Non-pigmented ciliary epithelial cell (primary cell): ENCODE data around the gene NRIP2.
"Not testable (repeated sequence)": the region's sequence is repeated elsewhere in the genome, so short reads cannot be mapped to it uniquely, and the experiment has no call there.

Experiments used
- DNase-seq: peaks from one replicate; pipeline ENCODE4 v3.0.0-alpha.2; 2010; ENCODE audit warnings: low read depth

NRIP2 gene, protein sequence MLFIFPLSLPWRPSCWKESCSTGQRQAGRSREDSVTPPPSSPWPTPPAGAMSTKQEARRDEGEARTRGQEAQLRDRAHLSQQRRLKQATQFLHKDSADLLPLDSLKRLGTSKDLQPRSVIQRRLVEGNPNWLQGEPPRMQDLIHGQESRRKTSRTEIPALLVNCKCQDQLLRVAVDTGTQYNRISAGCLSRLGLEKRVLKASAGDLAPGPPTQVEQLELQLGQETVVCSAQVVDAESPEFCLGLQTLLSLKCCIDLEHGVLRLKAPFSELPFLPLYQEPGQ

DNA sequence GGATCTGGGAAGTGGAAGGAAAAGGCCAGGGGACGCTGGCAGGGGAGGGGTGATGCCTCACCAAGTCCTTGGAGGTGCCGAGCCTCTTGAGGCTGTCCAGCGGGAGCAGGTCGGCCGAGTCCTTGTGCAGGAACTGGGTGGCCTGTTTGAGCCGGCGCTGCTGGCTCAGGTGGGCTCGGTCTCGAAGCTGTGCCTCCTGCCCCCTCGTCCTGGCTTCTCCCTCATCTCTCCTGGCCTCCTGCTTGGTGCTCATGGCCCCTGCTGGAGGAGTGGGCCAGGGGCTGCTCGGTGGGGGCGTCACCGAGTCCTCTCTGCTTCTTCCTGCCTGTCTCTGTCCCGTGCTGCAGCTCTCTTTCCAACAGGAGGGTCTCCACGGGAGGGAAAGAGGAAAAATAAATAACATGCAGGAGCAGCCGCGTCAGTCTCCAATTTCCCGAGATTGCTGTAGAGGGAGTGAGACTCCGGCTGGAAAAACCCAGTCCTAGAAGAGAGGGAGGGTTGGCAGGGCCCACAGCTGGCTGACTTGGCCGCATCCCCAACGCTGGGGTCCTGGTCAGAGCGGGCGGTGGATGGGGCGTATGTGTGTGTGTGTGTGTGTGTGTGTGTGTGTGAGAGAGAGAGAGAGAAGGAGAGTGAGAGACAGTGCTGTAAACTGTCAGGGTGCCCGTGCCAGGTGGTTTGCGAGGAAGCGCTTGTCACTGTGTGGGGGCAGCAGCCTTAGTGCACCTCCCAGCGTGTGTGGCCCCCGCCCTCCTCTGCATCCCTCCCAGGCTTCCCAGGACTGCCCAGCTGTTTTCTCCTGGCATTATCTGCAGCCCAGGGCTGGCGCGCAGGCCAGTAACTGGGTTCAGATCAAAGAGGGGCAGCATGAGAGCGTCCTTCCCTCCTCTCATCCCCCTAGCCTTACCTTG, at the start of gene NRIP2:
Gene NRIP2 (minus strand): TSS at position 455 of the 911 bp plus-strand sequence. CDS start 52 bp downstream, at position 403.
- no peak for DNase-seq

DNA sequence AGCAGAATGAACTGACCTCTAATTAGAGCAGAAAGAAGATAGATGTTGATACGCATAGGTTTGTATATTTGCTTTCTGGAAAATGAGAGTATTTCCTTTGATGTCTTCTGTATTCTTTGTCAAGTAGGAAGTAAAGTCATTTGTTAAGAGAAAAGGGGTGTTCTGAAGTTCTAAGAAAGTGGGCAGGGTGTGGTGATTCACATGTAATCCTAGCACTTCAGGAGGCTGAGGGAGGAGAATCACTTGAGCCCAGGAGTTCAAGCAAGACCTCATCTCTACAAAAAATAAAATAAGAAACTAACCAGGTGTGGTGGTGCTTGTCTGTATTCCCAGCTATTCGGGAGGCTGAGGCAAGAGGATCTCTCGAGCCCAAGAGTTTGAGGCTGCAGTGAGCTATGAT, 45.0 kb upstream of the NRIP2 start:
- DNase-seq = no peak

DNA sequence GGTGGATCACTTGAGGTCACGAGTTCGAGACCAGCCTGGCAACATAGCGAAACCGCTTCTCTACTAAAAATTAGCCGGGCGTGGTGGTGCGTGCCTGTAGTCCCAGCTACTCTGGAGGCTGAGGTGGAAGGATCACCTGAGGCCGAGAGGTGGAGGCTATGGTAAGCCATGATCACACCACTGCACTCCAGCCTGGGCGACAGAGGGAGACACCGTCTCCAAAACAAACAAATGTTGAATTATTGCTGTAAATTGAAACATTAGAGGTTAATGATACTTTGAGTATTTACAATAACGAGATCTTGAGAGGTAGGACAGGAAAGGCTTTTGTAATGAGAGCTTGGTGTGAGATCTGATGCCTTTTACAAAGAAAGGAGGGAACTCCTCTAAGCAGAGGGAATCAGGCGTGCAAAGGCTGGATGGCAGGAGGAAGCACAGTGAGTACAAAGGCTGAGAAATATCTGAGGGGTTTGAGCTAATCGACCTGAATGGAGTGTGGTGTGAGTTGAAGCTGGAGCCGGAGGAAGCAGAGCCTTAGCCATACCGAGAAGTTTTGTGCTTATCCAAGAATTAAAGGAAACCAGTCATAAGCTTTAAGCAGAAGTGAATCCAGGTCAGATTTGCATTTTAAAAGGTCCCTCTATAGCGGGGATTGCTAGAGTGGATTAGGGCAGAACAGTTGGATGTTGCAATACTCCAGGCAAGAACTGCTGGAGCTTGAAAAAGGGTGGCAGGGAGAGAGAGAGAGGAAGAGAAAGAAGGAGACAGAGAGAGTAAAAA, 43.3 kb upstream of the NRIP2 start:
- DNase-seq = no peak

DNA sequence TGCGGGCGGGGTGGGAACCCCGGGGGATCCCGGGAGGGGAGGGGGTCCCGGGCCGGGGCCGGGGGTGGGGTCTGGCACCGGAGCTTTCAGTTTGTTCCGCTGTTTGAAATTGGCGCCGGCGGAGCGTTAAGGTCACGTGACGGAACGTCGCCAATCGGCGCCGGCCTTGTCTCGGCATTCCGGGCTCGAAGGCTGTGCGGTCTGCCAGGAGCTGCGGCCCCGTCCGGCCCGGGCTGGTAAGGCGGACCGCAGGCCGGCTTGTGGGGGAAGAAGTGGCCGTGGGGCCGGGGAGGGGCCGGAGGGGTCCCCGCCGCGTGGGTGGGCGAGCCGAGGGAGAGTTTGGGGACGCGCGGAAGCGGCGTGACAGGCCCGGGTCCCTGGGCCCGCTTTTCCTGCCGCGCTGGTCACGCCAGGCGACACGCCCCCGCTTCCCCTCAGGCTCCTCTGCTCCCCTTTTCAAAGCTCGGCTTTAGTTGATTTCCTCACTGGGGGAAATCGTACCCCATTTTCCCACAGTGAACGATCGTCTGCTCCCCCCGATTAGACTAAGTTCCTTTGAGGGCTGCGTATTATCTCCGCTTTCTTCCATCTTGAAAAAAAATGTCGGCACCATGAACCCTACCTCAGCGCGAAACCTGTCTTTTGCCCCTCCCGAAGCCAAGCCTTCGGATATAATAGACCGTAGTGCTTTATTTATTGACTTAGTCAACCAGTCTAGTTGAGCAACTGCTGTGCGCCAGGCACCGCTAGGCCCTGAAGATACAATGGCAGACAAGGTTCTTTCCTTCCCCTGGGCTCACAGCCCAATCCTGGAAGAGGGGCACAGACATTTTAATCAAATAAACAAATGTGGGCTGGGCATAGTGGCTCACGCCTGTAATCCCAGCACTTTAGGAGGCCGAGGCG, 42.5 kb upstream of the NRIP2 start, which contains the start of the genes FOXM1 and RHNO1:
Gene FOXM1 (minus strand): TSS at position 128 of the 906 bp plus-strand sequence. CDS start 2,696 bp downstream, outside the sequence.
Gene RHNO1 (plus strand): TSS at position 177 of the 906 bp plus-strand sequence. CDS start 8,144 bp downstream, outside the sequence.
- DNase-seq = no peak

DNA sequence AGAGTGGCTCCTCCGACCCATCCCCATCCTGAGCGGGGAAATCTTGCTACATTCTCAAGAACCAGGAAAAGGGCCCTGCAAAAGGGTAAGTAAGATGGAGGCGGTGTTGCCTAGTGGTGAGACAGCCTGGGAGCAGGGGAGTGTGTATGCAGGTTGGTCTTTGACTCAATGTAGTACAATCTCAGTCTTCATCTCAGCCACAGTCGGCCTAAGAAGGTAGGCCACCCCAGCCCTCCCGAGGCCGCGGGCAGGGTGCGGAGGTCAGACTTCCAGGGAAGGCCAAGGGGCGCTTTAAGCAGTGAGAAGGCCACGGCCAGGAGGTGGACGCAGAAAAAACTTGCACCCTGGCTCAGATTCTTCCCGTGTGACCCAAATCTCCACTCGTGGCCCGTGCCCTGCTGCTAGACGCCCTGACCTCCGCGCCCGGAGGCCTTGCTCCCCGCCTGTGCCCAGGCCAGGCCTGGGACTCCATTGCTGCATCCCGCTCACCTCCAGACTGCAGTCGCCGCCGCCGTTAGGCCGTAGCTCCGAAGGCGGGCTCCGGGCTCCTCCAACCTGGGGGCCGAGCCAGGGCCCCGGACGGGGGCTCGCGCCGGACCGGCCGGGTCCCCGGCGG, 41.7 kb upstream of the NRIP2 start:
- no peak for DNase-seq

DNA sequence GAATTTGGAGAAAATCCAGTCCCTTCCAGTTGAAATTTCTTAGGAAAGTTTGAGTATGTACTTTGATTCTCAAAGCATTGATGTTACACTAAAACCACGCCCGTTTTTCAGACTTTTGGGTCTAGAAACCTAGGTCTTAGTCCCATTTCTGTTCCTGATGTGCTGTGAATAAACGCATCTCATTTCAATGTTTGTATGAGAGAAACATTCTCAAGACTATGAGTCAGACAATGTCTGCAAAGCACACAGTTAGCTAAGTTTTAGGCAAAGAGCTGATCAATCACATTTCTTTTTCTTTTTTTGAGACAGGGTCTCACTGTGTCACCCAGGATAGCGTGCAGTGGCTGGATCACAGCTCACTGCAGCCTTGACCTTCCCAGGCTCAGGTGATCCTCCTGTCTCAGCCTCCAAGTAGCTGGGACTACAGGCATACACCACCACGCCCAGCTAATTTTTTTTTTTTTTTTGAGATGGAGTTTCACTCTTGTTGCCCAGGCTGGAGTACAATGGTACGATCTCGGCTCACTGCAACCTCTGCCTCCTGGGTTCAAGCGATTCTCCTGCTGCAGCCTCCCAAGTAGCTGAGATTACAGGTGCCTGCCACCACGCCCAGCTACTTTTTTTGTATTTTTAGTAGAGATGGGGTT, 34.3 kb upstream of the NRIP2 start:
- DNase-seq = not testable (repeated sequence)

DNA sequence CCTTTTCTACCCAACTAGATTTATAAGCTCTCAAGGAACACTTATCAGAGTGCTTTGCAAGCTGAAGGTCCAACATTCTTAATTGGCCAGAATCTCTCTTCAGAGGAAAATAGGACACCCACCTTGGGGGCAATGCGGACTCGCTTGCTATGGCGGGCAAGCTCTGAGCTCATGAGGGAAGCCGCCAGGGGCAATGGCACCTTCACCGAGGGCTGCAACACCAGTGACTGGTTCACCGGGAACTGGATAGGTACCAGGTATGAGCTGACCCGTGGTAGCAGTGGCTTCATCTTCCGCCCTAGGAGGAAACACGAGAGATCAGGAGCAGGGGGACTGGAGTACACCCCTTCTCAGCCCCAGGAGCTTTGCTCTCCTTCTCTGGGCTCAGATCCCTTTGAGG, 29.4 kb upstream of the NRIP2 start:
- DNase-seq = no peak

DNA sequence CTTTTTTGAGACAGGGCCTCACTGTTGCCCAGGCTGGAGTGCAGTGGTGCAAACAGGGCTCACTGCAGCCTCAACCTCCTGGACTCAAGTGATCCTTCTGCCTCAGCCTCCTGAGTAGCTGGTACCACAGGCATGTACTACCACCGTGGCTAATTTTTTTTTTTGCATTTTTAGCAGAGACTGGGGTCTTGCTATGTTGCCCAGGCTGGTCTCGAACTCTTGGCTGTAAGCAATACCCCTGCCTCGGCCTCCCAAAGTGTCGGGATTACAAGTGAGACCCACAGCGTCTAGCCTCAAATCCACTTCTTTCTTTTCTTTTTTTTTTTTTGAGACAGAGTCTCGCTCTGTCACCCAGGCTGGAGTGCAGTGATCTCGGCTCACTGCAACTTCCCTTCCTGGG, 28.6 kb upstream of the NRIP2 start:
- not testable (repeated sequence) for DNase-seq

DNA sequence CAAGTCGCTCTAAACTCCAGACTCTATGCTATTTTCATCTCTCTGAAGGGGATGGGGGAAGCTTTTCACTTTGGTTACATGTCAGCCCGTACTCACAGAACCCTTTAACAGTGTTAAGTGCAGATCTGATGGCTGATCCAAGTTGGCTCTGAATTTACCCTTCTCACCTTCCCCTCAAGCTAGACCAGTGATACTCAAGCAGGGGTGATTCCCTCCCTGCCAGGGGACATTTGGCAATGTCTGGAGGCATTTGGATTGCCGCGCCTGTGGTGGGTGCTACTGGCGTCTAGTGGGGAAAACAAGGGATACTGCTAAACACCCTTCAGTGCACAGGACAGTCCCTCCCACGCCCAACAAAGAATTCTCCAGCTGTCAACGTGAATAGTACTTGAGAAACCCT, 28.0 kb upstream of the NRIP2 start:
- DNase-seq = no peak

DNA sequence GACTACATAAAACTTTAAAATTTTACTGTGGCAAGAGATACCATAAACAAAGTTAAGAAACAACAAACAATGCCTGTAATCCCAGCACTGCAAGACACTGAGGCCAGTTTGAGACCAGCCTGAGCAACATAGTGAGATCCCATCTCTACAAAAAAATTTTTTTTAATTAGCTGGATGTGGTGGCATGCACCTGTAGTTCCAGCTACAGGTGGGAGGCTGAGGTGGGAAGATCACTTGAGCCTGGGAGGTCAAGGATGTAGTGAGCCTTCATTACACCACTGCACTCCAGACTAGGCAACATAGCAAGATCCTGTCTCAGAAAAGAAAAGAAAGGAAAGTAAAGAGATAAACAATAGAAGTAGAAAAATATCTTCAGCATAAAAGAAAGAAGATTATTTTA, 25.3 kb upstream of the NRIP2 start:
- DNase-seq = no peak

DNA sequence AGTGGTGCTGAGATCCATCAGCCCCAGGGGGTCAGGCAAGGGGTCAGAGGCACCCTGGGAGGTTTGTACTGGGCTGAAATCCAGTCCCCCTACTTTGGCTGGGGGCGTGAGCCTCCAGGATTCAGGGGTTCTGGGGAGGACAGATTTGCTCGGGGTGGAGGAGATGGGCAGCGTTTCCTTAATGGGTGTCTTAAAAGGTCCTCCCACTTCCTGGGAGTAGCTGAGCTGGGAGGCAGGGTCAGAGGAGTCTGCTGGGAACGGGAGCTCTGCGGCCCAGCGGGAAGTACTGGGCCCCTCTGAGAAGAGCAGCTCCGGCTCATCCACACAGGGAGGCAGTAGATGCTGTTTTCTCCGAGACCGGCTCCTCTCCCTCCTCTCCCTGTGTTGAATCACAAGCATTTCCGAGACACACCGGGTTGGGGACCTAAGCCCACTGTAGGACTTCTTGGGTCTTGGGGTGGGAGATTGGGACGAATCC, 24.1 kb upstream of the NRIP2 start:
- no peak for DNase-seq

DNA sequence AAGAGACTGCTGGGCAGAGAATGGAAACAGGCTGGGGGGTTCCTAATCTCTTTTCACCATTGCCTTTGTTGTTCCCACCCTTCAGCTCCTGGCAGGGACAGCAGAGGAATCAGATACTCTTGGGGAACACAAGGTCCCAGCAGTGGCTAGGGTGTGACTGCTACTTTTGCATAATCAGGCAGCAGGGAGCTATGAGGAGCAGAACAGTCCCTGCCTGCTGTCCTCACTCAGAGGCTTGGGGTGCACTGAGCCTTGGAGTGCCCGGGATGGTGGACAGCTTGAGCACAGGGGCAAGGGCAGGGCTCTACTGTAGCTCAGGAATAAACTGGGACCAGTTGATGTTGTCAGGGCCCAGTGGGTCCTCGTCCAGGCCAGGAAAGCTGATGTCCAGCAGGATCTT, 23.5 kb upstream of the NRIP2 start:
- no peak for DNase-seq

DNA sequence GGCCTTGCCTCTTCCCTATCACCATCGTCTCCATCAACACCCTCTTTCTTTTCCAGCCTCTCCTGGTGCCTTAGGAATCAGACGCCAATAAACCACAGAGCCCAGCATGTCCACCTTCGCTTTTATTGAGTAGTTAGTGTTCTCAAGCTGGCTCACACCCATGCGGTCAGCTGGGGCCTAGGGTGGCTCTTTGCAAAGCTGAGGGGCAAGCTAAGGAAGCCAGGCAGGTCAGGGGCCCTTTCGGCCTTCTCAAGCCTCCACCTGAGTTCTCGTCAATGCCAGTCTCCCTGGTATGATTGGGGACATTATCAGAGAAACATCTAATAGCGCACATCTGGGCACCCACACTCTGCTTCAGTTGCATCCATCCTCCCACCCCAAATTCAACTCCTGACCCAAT, 22.7 kb upstream of the NRIP2 start:
- no peak for DNase-seq

DNA sequence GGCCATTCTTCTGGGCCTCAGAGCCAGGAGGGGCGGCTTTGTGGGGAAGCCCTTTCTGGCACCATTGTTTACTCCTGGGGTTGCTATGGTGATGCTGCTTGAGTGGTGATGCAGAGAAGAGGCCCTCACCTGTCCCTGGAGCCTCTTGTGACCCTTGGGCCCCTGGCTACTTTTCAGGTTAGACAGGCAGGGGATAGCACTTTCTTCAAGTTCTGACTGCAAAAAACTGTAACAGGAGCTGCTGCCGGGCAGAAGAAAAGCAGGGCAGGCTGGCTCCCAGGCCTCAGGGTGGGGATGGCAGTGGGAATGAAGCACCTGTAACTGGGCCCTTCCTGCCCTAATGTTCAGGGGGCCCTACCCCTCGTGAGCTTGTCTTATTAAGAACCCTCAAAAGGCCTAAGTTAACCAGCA, 22.2 kb upstream of the NRIP2 start, which contains the start of gene TEX52:
Gene TEX52 (minus strand): TSS at position 19 of the 411 bp plus-strand sequence. CDS start 13 bp downstream, at position 6.
- no peak for DNase-seq

DNA sequence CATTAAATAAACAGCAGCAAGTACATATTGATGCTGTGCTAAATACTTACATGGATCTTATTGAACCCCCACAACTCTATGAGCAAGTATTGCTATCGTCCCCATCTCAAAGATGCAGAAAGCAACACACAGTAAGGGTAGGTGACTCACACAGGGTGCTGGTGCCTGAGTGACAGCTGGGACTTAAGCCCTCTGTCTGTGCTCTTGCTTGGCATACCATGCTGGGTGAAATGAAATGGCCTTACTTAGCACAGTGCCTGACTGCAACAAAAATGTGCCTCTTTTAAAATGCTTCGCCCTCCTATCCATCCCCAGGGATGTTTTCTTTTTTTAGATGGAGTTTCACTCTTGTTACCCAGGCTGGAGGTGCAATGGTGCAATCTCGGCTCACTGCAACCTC, 21.2 kb upstream of the NRIP2 start:
- no peak for DNase-seq

DNA sequence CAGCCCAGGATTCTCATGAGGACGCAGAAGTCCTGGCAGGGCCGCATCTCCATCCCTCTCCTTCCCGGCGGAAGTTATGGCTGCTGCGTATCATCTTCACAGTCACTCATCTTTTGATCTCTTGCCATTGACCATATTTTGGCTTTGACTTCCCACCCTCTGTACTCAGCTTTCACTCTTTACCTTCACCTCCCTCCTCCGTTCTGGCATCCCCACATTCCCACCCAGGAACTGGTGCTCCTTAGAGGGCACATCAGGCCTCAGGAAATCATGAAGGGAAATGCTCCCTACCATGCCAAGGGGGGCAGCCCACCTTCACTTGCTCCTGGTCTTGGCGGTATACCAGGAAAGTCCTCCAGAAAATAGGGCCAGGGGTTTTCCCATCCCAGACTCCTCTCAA, 20.7 kb upstream of the NRIP2 start:
- DNase-seq = no peak

DNA sequence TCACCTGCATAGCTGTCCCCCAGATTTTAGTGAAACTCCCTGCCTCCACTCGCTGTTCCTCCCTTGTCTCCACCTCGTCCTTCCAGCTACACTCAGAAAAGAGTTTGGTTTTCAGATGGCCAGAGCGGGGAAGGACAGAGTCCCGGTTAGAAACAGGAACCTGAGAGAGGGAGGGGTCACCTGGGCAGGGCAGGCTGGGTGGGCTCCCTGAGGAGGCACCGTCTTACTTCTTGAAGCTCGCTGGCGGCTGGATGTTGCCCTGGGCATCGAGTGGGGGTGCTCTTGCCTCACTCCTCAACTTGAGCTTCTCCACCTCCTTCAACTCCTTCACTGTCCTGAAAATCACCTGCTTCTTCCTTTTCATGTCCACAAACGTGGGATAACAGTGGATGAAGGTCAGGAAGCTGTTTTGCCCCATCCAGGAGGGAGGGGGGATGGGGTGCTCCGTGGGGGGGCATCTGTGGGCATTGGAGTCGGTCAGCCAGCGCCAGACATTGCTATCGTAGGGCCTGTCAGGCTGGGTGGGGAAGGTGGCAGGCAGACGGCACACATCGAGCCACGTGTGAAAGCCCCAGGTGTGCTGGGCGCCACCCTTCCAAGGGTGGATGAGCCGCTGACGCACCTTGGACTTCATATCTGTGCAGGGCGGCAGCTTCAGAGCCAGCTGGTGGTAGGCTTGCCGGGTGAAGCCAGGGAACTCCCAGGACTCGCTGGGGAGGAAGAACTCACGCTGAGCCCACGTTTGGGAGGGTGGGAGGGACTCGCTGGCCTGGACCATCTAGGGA, 20.0 kb upstream of the NRIP2 start:
- DNase-seq = no peak

DNA sequence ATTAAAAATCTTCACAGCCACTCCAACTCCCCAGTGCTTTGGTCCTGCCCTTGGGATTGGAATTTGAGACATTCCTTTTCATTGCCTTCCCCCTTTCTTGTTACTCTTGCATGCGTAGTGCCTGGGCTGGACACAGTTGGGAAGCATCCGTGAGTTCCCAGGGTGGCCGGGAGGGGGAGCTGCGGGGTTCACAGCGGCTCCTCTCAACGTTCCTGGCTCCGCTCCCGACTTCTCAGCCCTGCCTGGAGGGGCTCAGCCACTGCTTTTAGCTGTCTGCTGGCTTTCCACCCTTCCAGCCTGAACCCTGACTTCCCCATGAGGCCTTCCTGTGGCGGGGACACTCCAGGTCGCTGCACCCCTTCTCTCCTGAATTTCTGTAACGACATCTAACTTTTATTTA, 18.8 kb upstream of the NRIP2 start:
- no peak for DNase-seq

DNA sequence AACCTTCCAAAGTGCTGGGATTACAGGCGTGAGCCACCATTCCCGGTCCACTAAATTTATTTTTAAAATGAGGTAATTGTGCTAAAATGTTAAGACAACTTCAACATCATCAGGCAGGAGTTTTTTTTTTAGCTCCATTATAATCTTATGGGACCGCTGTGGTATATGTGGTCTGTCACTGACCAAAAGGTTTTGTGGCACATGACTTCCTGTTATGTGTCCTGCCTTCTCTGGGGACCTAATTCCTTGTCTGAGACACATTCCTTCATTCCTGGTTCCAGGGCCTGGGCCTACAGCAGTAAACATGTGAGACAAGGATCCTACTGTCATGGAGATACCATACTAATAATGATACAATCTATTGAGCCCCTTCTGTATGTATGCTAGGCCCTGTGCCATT, 17.1 kb upstream of the NRIP2 start:
- DNase-seq = no peak
